ENCODE results near the gene ELAC2. TPM values are rescaled to one million over a fixed set of nuclear protein-coding genes. Genes with fewer than 3 reads are reported as not detected.

Gene ELAC2
- total RNA-seq, 1 experiment from 2014 or later = 84.5 TPM

DNA sequence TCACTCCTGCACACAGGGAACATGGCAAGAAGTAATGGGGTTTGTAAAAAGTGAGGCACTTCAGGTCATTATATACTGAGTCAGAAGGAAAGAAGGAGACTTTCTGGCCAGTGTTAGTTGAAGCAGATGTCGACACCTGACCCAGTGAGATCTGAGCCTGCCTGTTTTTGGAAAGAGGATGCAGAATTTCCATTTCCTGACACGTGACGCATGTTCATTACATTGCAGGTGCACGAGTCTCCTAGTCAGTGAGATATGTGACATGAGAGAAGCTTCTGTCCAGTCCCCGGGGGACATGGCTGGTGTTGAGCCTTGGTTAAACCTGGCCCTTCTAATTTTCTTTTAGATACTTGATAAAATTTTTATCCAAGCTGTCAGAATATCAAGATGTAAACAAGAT lies 62.3 kb downstream of the ELAC2 start:
- TF ChIP-seq TCF7L2 (IDR thresholded peaks at IDR 0.05; ENCODE audit: borderline replicate concordance, extremely low read depth, insufficient read depth, insufficient read length) (no peak), SIN3A (IDR thresholded peaks at IDR 0.05; ENCODE audit: low read depth) (no peak), CEBPB (IDR thresholded peaks at IDR 0.05; ENCODE audit: low read depth) (no peak), POLR2A (IDR thresholded peaks at IDR 0.05; ENCODE audit: borderline replicate concordance, extremely low read depth, insufficient read depth, insufficient read length) (no peak), YY1 (IDR thresholded peaks at IDR 0.05; ENCODE audit: extremely low read depth, insufficient replicate concordance, low read depth, low read length) (no peak)
- CTCF ChIA-PET = no interaction called here

GRCh38 chr17:12953156-12953555 lies 64.7 kb downstream of the ELAC2 start:
- H3K9me2 ChIP-seq (ENCODE audit: insufficient read depth) = no peaks in the 10 kb centered on the region
- CTCF ChIA-PET = no interaction called here
- TF ChIP-seq EZH2phosphoT487 (IDR thresholded peaks at IDR 0.05; ENCODE audit: borderline replicate concordance) (no peak), ATF3 (IDR thresholded peaks at IDR 0.05) (no peak), SIN3A (IDR thresholded peaks at IDR 0.05; ENCODE audit: low read depth) (no peak), REST (IDR thresholded peaks at IDR 0.05; ENCODE audit: low read depth) (no peak), POLR2AphosphoS5 (IDR thresholded peaks at IDR 0.05; ENCODE audit: low read depth, low read length) (no peak), JUND (IDR thresholded peaks at IDR 0.05) (no peak), CTCF (IDR thresholded peaks at IDR 0.05 in 2 of 3, conservative IDR thresholded peaks at IDR 0.05 in 1 of 3; ENCODE audit: borderline replicate concordance in 1 of 3, insufficient read depth in 1 of 3, low read depth in 2 of 3, low read length in 2 of 3) (no peak), TCF7L2 (IDR thresholded peaks at IDR 0.05; ENCODE audit: borderline replicate concordance, extremely low read depth, insufficient read depth, insufficient read length) (no peak), ELF1 (IDR thresholded peaks at IDR 0.05; ENCODE audit: borderline replicate concordance, low read depth) (no peak), SRF (IDR thresholded peaks at IDR 0.05; ENCODE audit: low read depth) (no peak), EGR1 (IDR thresholded peaks at IDR 0.05; ENCODE audit: low read depth) (no peak), FOSL1 (IDR thresholded peaks at IDR 0.05; ENCODE audit: low read depth) (no peak), ZNF274 (IDR thresholded peaks at IDR 0.05; ENCODE audit: low read depth, low read length) (no peak), YY1 (IDR thresholded peaks at IDR 0.05; ENCODE audit: extremely low read depth, insufficient replicate concordance, low read depth, low read length) (no peak), CEBPB (IDR thresholded peaks at IDR 0.05; ENCODE audit: low read depth) (no peak)

More for the DNA sequence above, 62.3 kb downstream of the ELAC2 start:
- H4K20me1 ChIP-seq (ENCODE audit: insufficient read depth) = no peaks in the 10 kb centered on the region
- no peak overlapping the region for H3K9ac ChIP-seq (ENCODE audit: low read length)
- H3K27ac ChIP-seq (ENCODE audit: low read depth, low read length) = no peak overlapping the region
- no peaks in the 10 kb centered on the region for H3K9me3 ChIP-seq (ENCODE audit: control insufficient read depth in 1 of 2, insufficient read depth in 1 of 2, low read depth in 1 of 2, low read length in 2 of 2)
- no peaks in the 10 kb centered on the region for H3K27me3 ChIP-seq (ENCODE audit: insufficient read depth, low read length)
- DNase-seq (ENCODE audit: low read depth, low spot score) (no peak), ATAC-seq (no peak)
- BruUV-seq (replicated peaks) = no TSS peak
- no peaks in the 10 kb centered on the region for H3K36me3 ChIP-seq (ENCODE audit: control insufficient read depth in 1 of 2, insufficient read depth in 2 of 2, low read length in 2 of 2)
- no peaks in the 10 kb centered on the region for H3K79me2 ChIP-seq (ENCODE audit: insufficient read depth, low read length)
- no peak overlapping the region for H2AFZ ChIP-seq (ENCODE audit: low read depth, low read length, poor library complexity, severe bottlenecking)
- no peaks in the 10 kb centered on the region for H3K9me2 ChIP-seq (ENCODE audit: insufficient read depth)
- intact Hi-C loops (cut with micrococcal nuclease) = no loop called here
- H3K4me1 ChIP-seq (ENCODE audit: control insufficient read depth in 1 of 2, insufficient read depth in 2 of 2, low read length in 2 of 2) = no peaks in the 10 kb centered on the region
- RAD21 ChIA-PET (ENCODE audit: low non-redundant PET in 1 of 2, low total read pairs in 2 of 2, uncharacterized antibody in 2 of 2, unreplicated experiment in 2 of 2) = no interaction called here
- POLR2A ChIA-PET = no interaction called here
- H3K4me3 ChIP-seq (replicated peaks in 1 of 2; ENCODE audit: low read depth in 1 of 2, low read length in 2 of 2) = no peak overlapping the region
- no peak overlapping the region for H3K4me2 ChIP-seq (ENCODE audit: low read length)

More at GRCh38 chr17:12953156-12953555, 64.7 kb downstream of the ELAC2 start:
- ATAC-seq (no peak), DNase-seq (ENCODE audit: low read depth, low spot score) (no peak)
- Histone ChIP-seq H3K4me3 (replicated peaks in 1 of 2; ENCODE audit: low read depth in 1 of 2, low read length in 2 of 2) (no peak overlapping the region), H3K36me3 (ENCODE audit: control insufficient read depth in 1 of 2, insufficient read depth in 2 of 2, low read length in 2 of 2) (no peaks in the 10 kb centered on the region), H3K27ac (ENCODE audit: low read depth, low read length) (no peak overlapping the region), H3K4me1 (ENCODE audit: control insufficient read depth in 1 of 2, insufficient read depth in 2 of 2, low read length in 2 of 2) (no peaks in the 10 kb centered on the region), H2AFZ (ENCODE audit: low read depth, low read length, poor library complexity, severe bottlenecking) (no peak overlapping the region), H3K4me2 (ENCODE audit: low read length) (no peak overlapping the region), H3K27me3 (ENCODE audit: insufficient read depth, low read length) (no peaks in the 10 kb centered on the region), H3K79me2 (ENCODE audit: insufficient read depth, low read length) (no peaks in the 10 kb centered on the region), H4K20me1 (ENCODE audit: insufficient read depth) (no peaks in the 10 kb centered on the region), H3K9ac (ENCODE audit: low read length) (no peak overlapping the region), H3K9me3 (ENCODE audit: control insufficient read depth in 1 of 2, insufficient read depth in 1 of 2, low read depth in 1 of 2, low read length in 2 of 2) (no peaks in the 10 kb centered on the region)
- POLR2A ChIA-PET = no interaction called here
- no TSS peak for BruUV-seq (replicated peaks)
- intact Hi-C loops (cut with micrococcal nuclease) = no loop called here
- RAD21 ChIA-PET (ENCODE audit: low non-redundant PET in 1 of 2, low total read pairs in 2 of 2, uncharacterized antibody in 2 of 2, unreplicated experiment in 2 of 2) = no interaction called here

Data from HCT116 (cell line).